Heart right ventricle (tissue), 16 donors: ENCODE data around the gene SRP14. TPM values are rescaled to one million over a fixed set of nuclear protein-coding genes. Genes with fewer than 3 reads are reported as not detected.

Experiments used
- ATAC-seq, 8 donors: fragments of 200-7000 bp; cut with Tn5 transposase; one replicate each; pipeline ENCODE4 v1.9.1; 2020; ENCODE audit warnings: mild to moderate bottlenecking in 8 of 8, moderate library complexity in 8 of 8, moderate number of reproducible peaks in 1 of 8
- DNase-seq, 2 donors: peaks; one replicate each; pipeline ENCODE4 v3.0.0-alpha.2; 2020
- H3K27ac ChIP-seq, 10 donors: fragments of 200-600 bp; sonication (generic) in 2 of 10; one replicate each; pipeline versions ENCODE4 v1.5.0 to v1.8.0; 2020 to 2022; ENCODE audit warnings: mild to moderate bottlenecking in 3 of 10
- H3K27me3 ChIP-seq, 7 donors: fragments of 200-600 bp; one replicate each; pipeline ENCODE4 v1.8.0; 2021 to 2022; ENCODE audit warnings: mild to moderate bottlenecking in 2 of 7
- H3K36me3 ChIP-seq, 9 donors: fragments of 200-600 bp; sonication (generic) in 1 of 9; one replicate each; pipeline versions ENCODE4 v1.5.0 to v1.8.0; 2020 to 2022; ENCODE audit warnings: mild to moderate bottlenecking in 2 of 9
- H3K4me1 ChIP-seq, 9 donors: fragments of 200-600 bp; sonication (generic) in 1 of 9; one replicate each; pipeline versions ENCODE4 v1.5.0 to v1.8.0; 2020 to 2022; ENCODE audit warnings: mild to moderate bottlenecking in 4 of 9
- H3K4me3 ChIP-seq, 10 donors: fragments of 200-600 bp; sonication (generic) in 2 of 10; one replicate each; pipeline versions ENCODE4 v1.5.0 to v1.8.0; 2020 to 2022; ENCODE audit warnings: mild to moderate bottlenecking in 7 of 10, moderate library complexity in 2 of 10
- H3K9me3 ChIP-seq, 11 donors: fragments of 200-600 bp in 10 of 11; sonication (generic) in 2 of 11; one replicate each; pipeline versions ENCODE4 v1.5.0 to v1.8.0; 2013 to 2022; ENCODE audit warnings: mild to moderate bottlenecking in 2 of 11, control low read depth in 1 of 11, moderate library complexity in 1 of 11
- WGBS, 2 donors: extraction: QIAGEN DNeasy Blood & Tissue Kit; methylation state at CpG; one replicate each; pipeline ENCODE4 v1.1.7; 2013; ENCODE audit warnings: inconsistent platforms in 1 of 2; 5-methylcytosine and 5-hydroxymethylcytosine counted together
- intact Hi-C, 10 donors: fragments of 100-400 bp; cut with DNase I; formaldehyde crosslinking; loops; one replicate each; pipeline versions ENCODE4 v1.11.1 to v1.14.2; 2022
- polyA plus RNA-seq, 2 donors: library from polyadenylated mRNA; stranded (reverse); fragments of 200-250 nt; gene quantifications; one replicate each; pipeline ENCODE4 v1.2.3, GENCODE V29; 2013
- total RNA-seq, 10 donors: library from RNA; stranded (reverse); fragmentation: NEBNext Ultra II Directional in 3 of 10; extraction: Animal tissue kit (Norgen Biotek cat#: 25700) in 3 of 10; gene quantifications; one replicate each; pipeline versions ENCODE4 v1.2.1 to v1.2.4, GENCODE V29; 2021 to 2023
- TF ChIP-seq, protein P1 (sequence below), 9 donors: fragments of 200-600 bp; sonication (generic) in 2 of 9; IDR thresholded peaks; one replicate each; pipeline versions ENCODE4 v1.5.0 to v1.8.0; 2021 to 2022; ENCODE audit warnings: antibody characterized with exemption in 9 of 9, mild to moderate bottlenecking in 5 of 9, moderate library complexity in 1 of 9
- donor health status: Arrhythmogenic right ventricular cardiomyopathy.
- donor health status: ischemic (EF 13 %, LVEDD 7.1; RV severe dilation, severe dysfunction).
- donor health status: healthy with polysubstance abuse.
- donor health status: DM: no; HTN: yes; CAD: no.
- donor health status: DM: no; HTN: no; CAD: no.
- donor health status: ischemic (EF 25% LVEDD 6.9; RV normal size, moderate dysfunction).
- donor health status: ischemic (EF 25% LVEDD 5.7; RV mildly dilated, moderate dysfunction).
- donor health status: healthy.
- donor health status: DM: yes; HTN: yes; CAD: no.
- donor health status: Ischemic cardiomyopathy.
- donor health status: ischemic (EF 35%, LVEDD 5.7; RV mildly dilated, moderate dysfunction).
- donor health status: nonischemic (EF 11% LVEDD 7.7; RV severe dilation, severe dysfunction).
- donor health status: DM: yes; HTN: yes; CAD: no.
- donor health status: PGD.
- donor health status: ischemic (EF 29% LVEDD 5.4; RV normal size, mild dysfunction).
- donor health status: nonischemic (EF 23%, LVEDD 6.1; RV moderate dilation, normal function).

The SRP14 gene
- total and polyA plus RNA-seq, 12 donors: 189 to 699 (median 216) TPM

DNA sequence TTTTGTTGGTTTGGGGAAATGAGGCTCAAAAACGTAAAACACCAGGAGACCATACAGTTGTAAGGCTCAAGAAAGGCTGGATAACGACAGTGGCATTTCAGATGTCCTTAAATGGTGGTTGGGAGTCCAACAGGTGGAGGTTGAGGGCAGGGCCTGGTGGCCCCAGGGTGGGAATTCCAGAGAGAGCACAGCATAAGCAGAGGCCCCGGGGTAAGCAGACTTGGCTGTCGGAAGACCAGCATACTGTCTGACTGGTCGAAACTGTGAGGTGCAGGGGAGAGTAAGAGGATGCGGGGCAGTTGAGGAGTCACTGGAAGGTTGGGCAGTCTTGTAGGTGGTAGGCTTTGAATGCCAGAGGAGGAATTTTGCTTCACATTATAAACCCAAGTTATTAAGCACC lies 48.3 kb downstream of the SRP14 start:
- H3K27ac ChIP-seq: no peak overlapping the region
- no peak for DNase-seq

DNA sequence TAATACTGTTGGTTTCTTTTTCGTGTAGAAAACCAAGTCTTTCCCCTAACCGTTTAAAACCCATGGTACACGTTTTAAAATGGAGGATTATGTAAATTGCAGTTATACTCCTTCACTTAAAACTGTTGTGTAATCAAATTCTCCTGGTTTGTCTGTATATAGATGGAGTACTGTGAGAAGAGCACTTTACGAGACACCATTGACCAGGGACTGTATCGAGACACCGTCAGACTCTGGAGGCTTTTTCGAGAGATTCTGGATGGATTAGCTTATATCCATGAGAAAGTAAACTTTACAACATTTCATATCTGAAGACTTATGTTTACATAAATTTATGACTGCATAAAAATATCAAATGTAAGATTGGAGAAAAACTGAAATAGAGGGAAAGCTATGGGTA lies 51.2 kb downstream of the SRP14 start:
- no peak for DNase-seq
- Histone ChIP-seq H3K27ac (no peak overlapping the region), H3K4me3 (no peak overlapping the region), H3K4me1 (no peaks in the 10 kb centered on the region), H3K9me3 (peaks cover 0 to 5% (median 0%) of the 10 kb centered on the region in 11 donors), H3K27me3 (no peaks in the 10 kb centered on the region), H3K36me3 (peaks cover 0 to 83% (median 53%) of the 10 kb centered on the region in 9 donors)
- intact Hi-C loops: no loop called here
- 91 to 93% methylated on average over 7 of the region's 7 CpGs for WGBS, 2 donors
- TF ChIP-seq, protein P1, sequence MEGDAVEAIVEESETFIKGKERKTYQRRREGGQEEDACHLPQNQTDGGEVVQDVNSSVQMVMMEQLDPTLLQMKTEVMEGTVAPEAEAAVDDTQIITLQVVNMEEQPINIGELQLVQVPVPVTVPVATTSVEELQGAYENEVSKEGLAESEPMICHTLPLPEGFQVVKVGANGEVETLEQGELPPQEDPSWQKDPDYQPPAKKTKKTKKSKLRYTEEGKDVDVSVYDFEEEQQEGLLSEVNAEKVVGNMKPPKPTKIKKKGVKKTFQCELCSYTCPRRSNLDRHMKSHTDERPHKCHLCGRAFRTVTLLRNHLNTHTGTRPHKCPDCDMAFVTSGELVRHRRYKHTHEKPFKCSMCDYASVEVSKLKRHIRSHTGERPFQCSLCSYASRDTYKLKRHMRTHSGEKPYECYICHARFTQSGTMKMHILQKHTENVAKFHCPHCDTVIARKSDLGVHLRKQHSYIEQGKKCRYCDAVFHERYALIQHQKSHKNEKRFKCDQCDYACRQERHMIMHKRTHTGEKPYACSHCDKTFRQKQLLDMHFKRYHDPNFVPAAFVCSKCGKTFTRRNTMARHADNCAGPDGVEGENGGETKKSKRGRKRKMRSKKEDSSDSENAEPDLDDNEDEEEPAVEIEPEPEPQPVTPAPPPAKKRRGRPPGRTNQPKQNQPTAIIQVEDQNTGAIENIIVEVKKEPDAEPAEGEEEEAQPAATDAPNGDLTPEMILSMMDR (IDR thresholded peaks at IDR 0.05): no peak
- ATAC-seq: no peak

More for the DNA sequence above, 48.3 kb downstream of the SRP14 start:
- Histone ChIP-seq H3K4me3 (no peak overlapping the region), H3K9me3 (no peaks in the 10 kb centered on the region), H3K4me1 (no peaks in the 10 kb centered on the region), H3K36me3 (peaks cover 0 to 100% (median 61%) of the 10 kb centered on the region in 9 donors), H3K27me3 (no peaks in the 10 kb centered on the region)
- 78 to 79% methylated on average over 6 of the region's 6 CpGs for WGBS, 2 donors
- TF ChIP-seq, protein P1 (IDR thresholded peaks at IDR 0.05): no peak
- intact Hi-C loops: no loop called here
- no peak for ATAC-seq

Other genes with a start within 250 kb of the SRP14 start
- 1 to 10 TPM in 9 of 10 donors, under 1 TPM in 1; 0.87 to 3.1 (median 1.5) TPM for gene GPR176, start 118.9 kb downstream of the SRP14 start, total RNA-seq
- 1 to 10 TPM; 1.7 to 3.0 TPM for gene GPR176, start 118.9 kb downstream of the SRP14 start, polyA plus RNA-seq
- 10 to 100 TPM; 17.3 to 23.2 (median 20.2) TPM for gene EIF2AK4, start 105.1 kb downstream of the SRP14 start, total RNA-seq
- gene EIF2AK4, start 105.1 kb downstream of the SRP14 start, polyA plus RNA-seq: 10 to 100 TPM; 16.5 to 68.9 TPM
- 10 to 100 TPM in 1 of 10 donors, 1 to 10 TPM in 8, under 1 TPM in 1; 0.92 to 10.2 (median 3.0) TPM for gene BMF, start 69.7 kb upstream of the SRP14 start, total RNA-seq
- 1 to 10 TPM; 2.1 to 4.6 TPM for gene BMF, start 69.7 kb upstream of the SRP14 start, polyA plus RNA-seq
- gene BUB1B, start 121.9 kb upstream of the SRP14 start, total RNA-seq: 1 to 10 TPM in 6 of 10 donors, under 1 TPM in 4; 0.42 to 5.1 (median 1.3) TPM
- under 1 TPM; 0.17 to 0.80 TPM for gene BUB1B, start 121.9 kb upstream of the SRP14 start, polyA plus RNA-seq
- gene PAK6, start 199.9 kb upstream of the SRP14 start, total RNA-seq: 10 to 100 TPM in 1 of 10 donors, 1 to 10 TPM in 9; 5.9 to 14.1 (median 7.6) TPM
- gene PAK6, start 199.9 kb upstream of the SRP14 start, polyA plus RNA-seq: 1 to 10 TPM in 1 of 2 donors, under 1 TPM in 1; 0.48 to 3.0 TPM
- gene ANKRD63, start 243.9 kb upstream of the SRP14 start, total RNA-seq: 1 to 10 TPM in 1 of 10 donors, under 1 TPM in 3, not detected in 6; 0.26 to 1.9 (median 0.44) TPM
- gene ANKRD63, start 243.9 kb upstream of the SRP14 start, polyA plus RNA-seq: not detected